ENCODE measurements around the gene REEP5.
"Not testable (repeated sequence)": the region's sequence is repeated elsewhere in the genome, so short reads cannot be mapped to it uniquely, and the experiment has no call there.

The REEP5 gene

DNA sequence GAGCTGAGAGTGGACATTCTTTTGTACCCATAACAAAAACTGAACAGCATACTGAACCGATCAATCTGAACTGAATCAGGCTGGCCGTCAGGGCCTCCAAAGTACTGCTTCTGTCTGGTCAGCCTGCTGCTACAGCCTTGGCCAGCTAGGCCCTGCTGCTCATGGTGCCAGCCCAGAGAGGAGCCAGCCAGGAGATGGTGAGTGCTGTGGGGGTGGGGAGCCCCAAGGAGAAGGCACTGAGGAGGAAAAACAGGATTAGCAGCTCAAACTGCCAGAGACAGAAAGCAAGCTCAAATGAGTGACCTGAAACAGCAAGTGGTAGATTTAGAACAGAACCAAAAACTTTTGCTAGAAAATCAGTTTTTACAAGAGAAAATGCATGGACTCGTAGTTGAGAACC, 37.0 kb downstream of the REEP5 start:
- no peak for DNase-seq (ENCODE audit: low spot score)

- no peak for DNase-seq (ENCODE audit: low spot score)
Observed at GRCh38 chr5:112883192-112883591, 38.8 kb downstream of the REEP5 start.

- no peak for DNase-seq (ENCODE audit: low spot score)
Observed at GRCh38 chr5:112880219-112880964, 41.6 kb downstream of the REEP5 start.

DNA sequence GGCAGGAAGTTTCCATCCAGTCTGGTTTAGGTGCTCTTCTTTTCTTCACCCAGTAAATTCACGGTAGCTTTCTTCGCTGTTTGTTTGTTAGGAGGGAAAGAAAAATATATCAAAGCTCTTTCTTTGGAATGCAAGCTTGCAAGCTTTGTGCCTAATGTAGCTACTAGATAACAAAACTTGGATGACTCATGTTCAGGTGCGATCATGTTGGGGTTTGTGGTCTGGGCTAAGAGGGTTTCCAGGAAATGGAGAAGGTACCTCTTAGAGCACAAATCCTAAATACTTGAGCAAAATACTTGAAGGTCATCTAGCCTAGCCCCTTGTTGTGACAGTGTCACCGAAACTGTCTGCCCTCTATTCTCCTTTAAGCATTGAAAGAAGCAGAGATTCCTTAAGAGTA, 43.3 kb downstream of the REEP5 start:
- no peak for DNase-seq (ENCODE audit: low spot score)

DNA sequence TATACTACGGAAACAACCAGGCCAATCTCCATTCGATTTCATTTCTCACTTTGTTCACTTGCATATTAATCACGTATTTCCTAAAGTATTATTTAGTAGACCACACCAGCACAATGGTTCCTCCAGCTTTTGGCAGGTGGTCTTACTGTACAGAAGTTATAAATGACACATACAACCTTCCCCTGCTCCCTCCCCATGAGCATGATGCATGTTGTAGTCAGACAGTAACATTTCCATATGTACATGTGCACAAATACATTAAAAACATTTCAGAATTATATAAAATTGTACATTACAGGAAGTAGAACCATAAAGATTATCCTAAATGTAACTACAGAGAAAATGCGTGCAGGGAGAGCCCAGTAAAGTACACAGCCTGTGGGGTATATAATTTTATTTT, 43.9 kb downstream of the REEP5 start:
- DNase-seq (ENCODE audit: low spot score), result no peak

- no peak for DNase-seq (ENCODE audit: low spot score)
Observed at GRCh38 chr5:112876362-112876761, 45.7 kb downstream of the REEP5 start.

DNA sequence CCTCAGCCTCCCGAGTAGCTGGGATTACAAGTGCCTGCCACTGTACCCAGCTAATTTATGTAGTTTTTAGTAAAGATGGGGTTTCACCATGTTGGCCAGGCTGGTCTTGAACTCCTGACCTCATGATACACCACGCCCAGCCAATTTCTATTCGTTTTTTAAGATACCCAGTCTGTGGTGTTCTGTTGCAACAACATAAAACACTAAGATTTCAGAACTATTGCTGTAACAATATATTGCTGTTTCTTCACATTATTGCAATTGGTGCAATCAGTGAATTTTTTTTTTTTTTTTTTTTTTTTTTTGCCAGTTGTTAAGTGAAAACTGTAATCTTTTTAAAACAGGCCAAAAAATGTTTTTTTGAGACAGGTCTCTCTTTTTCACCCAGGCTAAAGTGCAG, 51.1 kb downstream of the REEP5 start:
- no peak for DNase-seq (ENCODE audit: low spot score)

- DNase-seq (ENCODE audit: low spot score), result no peak
Observed at GRCh38 chr5:112869948-112870347, 52.1 kb downstream of the REEP5 start.

DNA sequence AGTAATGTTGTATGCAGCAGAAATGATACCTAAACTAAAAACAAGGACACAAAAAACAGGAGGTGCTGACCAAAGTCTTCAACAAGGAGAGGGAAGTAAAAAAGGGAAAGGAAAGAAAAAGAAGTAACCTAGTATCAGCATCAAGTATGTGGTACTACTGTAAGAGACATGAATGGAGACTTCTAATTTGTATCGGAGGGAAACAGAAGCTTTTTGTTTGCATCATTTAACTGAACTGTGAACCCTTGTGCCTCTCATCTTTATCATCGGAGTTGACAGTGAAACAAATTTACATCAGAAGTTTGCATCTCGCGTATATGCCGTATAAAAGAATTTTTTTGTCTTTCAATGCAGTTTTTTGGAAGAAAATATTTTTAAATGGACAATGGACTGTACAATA, 54.6 kb downstream of the REEP5 start:
- DNase-seq (ENCODE audit: low spot score), result no peak

DNA sequence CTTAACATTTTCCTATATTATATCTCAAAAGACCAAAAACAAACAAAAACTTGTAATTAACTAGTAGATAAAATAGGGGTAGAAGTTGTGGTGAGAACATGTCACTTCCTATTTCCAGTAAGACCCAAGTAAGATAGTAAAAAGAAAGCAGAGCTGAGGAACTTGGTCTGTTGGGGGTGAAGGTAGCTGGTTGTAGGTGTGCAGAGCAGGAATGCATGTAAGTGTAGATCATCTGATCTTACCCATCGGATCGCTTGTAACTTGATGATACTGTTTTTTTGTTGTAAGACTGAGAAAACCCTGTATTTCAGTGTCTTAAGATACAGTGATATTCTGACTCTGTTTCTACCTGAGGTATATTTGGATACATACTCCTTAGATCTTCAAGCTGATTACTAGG, 55.3 kb downstream of the REEP5 start:
- DNase-seq (ENCODE audit: low spot score), result no peak

DNA sequence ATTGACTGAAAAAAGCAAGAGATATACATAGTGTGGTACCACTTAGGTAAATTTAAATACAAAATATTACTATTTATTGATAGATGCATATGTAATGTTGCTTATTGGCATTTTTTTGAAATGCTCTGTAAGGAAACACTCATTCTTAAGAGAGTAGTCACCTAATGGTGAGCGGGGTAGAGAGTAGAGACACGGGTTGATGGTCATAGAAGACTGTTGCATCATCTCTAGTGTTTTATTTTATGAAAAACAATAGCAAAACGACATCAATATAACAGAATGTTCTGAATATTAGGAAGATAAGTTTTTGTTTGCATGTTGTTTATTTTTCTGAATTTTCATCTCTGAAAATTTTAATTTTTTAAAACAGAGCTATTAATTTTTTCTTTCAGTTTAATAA, 56.9 kb downstream of the REEP5 start:
- no peak for DNase-seq (ENCODE audit: low spot score)

DNA sequence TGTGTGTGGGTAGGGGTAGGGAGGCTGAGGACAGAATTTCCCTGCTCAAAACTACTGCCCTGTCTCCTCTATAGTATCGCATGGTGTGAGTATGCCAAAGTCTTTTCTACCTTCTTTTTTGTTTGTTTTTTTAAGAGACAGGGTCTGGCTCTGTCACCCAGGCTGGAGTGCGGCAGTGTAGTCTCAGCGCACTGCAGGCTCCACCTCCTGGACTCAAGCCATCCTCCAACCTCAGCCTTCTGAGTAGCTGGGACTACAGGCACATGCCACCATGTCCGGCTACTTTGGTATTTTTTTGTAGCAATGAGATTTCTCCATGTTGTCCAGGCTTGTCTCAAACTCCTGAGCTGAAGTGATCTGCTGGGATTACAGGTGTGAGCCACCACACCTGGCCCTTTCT, 58.5 kb downstream of the REEP5 start:
- DNase-seq (ENCODE audit: low spot score), result no peak

GRCh38 chr5:112862085-112862484, 59.9 kb downstream of the REEP5 start:
- DNase-seq (ENCODE audit: low spot score), result peak; percentile 70

DNA sequence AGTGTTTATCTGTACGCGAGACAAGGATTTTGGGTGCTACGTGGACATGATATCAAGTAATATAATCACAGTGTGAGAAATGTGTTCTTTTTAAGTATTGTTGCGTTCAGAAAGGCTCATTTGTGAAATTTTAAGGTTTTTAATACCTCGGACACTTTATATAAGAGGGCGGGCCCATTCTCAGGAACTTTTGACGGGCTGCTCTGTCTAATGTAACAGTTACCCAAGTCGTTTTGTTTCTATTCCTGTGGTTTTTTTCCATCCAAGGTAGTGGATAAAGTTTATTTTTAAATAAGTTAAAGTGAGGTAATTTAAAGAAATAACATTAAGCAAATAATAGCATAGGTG, 60.4 kb downstream of the REEP5 start:
- DNase-seq (ENCODE audit: low spot score), result no peak

DNA sequence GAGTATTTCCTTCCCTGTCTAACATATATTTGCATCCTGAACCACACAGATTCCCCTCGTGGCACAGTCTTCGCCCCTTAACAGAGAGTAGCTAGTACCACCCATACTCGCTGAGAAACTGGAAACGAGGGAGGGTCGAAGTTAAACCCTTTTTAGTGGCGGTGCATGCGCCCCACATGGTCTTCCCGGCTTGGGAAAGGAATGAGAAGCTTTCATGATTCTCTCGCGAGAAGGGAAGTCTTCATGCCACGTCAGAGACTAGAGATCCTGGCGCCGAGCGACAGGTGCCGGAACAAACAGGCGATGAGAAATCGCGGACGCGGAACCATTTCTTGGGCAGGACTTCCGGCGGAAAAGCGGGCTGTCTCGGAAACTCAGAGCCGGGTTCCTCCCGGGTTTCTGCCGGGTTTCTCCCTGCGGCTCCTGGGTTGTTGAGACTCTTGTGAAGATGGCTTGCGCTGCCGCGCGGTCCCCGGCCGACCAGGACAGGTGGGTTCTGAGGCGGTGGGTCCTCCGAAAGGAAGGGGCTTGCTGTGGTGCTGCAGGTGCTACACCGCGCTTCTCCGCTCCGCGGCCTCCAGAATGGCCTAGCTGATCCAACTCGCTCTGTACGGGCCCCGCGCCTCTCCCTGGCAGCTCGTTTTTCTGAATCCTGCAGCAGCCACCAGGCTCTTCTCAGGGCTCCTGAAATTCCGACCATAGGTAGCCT, 60.9 kb downstream of the REEP5 start, which contains the start of gene SRP19:
TSS of gene SRP19 (plus strand) at position 359 of the 709 bp plus-strand sequence. CDS start at position 449, 90 bp downstream.
- DNase-seq (ENCODE audit: low spot score), result peak; percentile 97

GRCh38 chr5:112860571-112860928, 61.5 kb downstream of the REEP5 start:
- not testable (repeated sequence) for DNase-seq (ENCODE audit: low spot score)

DNA sequence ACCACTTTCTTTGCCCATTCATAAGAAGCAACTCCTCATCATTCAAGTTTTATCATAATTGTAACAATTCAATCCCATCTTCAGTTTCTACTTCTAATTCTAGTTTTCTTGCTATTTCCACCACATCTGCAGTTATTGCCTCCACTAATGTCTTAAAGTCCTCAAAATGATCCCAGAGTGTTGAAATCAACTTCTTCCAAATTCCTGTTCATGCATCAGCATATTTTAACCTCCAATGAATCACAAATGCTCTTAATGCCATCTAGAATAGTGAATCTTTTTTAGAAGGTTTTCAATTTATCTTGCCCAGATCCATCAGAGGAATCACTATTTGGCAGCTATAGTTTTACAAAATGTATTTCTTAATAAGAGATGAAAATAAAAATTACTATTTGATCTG, 64.2 kb downstream of the REEP5 start:
- no peak for DNase-seq (ENCODE audit: low spot score)

DNA sequence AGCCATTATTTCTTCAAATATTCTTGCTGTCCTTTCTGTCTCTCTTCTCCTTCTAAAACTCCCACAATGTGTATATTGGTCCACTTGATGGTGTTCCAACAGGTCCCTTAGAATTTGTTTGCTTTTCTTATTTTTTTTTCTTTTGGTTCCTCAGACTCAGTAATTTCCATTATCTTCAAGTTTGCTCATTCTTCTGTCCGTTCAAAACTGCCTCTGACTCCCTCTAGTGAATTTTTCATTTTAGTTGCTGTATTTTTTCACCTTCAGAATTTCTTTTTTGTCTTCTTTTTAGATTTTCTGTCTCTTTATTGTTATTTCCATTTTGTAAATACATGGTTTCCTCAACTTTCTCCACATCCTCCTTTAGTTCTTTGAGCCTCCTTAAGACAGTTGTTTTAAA, 67.4 kb downstream of the REEP5 start:
- DNase-seq (ENCODE audit: low spot score), result no peak

GRCh38 chr5:112849912-112850311, 72.1 kb downstream of the REEP5 start:
- no peak for DNase-seq (ENCODE audit: low spot score)

DNA sequence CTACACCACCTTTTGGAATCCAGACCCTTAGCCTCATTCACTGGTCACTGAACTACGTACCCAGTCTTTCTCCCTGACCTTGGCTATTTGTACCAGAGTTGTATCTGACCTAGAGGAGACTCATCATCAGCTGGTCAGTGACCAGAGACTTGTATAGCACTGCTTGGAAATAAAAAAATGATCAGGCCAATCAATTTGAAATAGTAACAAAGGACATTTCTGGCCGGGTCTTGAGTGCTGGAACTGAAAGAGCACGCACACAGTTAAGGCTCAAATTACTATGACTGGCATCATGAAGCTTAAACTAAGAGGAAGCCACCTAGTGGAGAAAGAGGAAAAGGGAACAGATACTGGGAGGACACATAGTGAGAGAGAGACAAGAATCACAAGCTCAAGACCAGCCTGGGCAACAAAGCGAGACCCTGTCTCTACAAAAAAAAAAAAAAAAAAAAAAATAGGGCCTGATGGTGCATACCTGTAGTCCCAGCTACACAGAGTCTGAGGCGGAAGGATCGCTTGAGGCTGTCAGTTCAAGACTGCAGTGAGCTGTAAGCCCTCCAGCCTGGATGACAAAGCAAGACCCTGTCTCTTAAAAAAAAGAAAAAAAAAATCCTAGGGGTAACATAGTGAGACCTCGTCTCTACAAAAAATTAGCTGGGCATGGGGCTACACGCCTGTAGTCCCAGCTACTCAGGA, 73.8 kb downstream of the REEP5 start:
- peak; percentile 90 for DNase-seq (ENCODE audit: low spot score)

GRCh38 chr5:112847306-112847705, 74.7 kb downstream of the REEP5 start:
- no peak for DNase-seq (ENCODE audit: low spot score)

DNA sequence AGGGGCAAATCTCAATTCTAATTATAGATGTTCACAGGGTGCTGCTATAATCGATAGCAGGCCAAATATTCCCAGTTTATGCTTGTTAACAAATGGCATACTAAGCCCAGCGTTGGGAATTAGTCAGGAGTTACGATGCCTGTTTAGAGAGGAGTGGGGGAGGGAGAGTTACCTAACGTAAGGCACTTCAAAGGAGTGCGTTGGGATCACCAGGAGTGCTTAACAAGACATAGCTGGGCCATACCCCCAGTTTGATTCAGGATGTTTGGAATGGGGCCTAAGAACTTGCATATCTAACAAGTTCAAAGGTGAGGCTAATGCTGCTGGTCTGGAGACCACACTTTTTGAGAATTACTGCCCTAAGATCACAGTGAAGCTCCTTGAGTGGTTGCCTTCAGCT, 75.5 kb downstream of the REEP5 start:
- no peak for DNase-seq (ENCODE audit: low spot score)

DNA sequence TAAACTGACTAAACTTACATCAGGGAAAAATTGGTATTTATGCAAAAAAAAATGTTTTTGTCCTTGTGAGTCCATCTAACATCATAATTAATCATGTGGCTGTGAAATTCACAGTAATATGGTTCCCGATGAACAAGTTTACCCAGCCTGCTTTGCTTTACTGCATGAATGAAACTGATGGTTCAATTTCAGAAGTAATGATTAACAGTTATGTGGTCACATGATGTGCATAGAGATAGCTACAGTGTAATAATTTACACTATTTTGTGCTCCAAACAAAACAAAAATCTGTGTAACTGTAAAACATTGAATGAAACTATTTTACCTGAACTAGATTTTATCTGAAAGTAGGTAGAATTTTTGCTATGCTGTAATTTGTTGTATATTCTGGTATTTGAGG, 77.5 kb downstream of the REEP5 start:
- no peak for DNase-seq (ENCODE audit: low spot score)

Measured in RKO (cell line).